ENCODE measurements around the gene TCEANC. TPM values are rescaled to one million over a fixed set of nuclear protein-coding genes. Genes with fewer than 3 reads are reported as not detected.
"Not testable (repeated sequence)": the region's sequence is repeated elsewhere in the genome, so short reads cannot be mapped to it uniquely, and the experiment has no call there.

The TCEANC gene
- total RNA-seq, 1 experiment from 2014 or later = 4.0 TPM

DNA sequence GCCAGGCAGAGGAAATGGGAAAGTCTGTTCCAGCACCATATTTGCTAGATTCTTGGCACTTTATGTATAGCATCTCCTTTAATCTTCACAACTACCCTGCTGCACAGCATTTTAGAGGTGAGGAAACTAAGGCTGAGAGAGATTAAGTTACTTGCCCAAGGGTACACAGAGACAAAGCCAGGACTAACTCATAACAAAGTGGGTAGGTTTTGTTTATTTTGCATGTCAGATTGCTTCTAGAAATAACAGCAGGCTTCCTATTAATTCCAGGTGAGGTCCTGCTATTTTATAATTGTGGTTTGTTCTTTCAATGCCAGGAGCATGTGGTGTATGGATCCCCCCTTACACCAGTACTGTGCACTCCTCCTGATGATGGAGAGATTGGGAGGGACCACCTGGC is 15.0 kb downstream of the TCEANC start:
- Mint-ChIP-seq H3K36me3 (ENCODE audit: insufficient read depth, unreplicated experiment) (peaks cover 3% of the 10 kb centered on the region), H3K4me3 (ENCODE audit: unreplicated experiment) (no peak overlapping the region), H3K27me3 (ENCODE audit: insufficient read depth, unreplicated experiment) (peaks cover 19% of the 10 kb centered on the region), H3K9me3 (ENCODE audit: unreplicated experiment) (no peaks in the 10 kb centered on the region), H3K4me1 (ENCODE audit: insufficient read depth, unreplicated experiment) (no peaks in the 10 kb centered on the region), H3K27ac (ENCODE audit: low read depth, unreplicated experiment) (no peak overlapping the region)
- BruUV-seq (replicated peaks) = no TSS peak
- peak; percentile 37 for DNase-seq (ENCODE audit: unreplicated experiment)
- TF ChIP-seq, protein P1, sequence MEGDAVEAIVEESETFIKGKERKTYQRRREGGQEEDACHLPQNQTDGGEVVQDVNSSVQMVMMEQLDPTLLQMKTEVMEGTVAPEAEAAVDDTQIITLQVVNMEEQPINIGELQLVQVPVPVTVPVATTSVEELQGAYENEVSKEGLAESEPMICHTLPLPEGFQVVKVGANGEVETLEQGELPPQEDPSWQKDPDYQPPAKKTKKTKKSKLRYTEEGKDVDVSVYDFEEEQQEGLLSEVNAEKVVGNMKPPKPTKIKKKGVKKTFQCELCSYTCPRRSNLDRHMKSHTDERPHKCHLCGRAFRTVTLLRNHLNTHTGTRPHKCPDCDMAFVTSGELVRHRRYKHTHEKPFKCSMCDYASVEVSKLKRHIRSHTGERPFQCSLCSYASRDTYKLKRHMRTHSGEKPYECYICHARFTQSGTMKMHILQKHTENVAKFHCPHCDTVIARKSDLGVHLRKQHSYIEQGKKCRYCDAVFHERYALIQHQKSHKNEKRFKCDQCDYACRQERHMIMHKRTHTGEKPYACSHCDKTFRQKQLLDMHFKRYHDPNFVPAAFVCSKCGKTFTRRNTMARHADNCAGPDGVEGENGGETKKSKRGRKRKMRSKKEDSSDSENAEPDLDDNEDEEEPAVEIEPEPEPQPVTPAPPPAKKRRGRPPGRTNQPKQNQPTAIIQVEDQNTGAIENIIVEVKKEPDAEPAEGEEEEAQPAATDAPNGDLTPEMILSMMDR (IDR thresholded peaks at IDR 0.05; ENCODE audit: unreplicated experiment) = no peak
- ChIA-PET POLR2A (interaction anchor here (0.7 to 1.8 kb wide), 3 partner anchors 9 to 23 kb away, joined by 4 read pairs; no protein-coding TSS in a partner anchor), CTCF (interaction anchor here (0.6 to 1.4 kb wide), 2 partner anchors 180 to 364 kb away, joined by 3 to 4 read pairs; no protein-coding TSS in a partner anchor)
- intact Hi-C loops (cut with micrococcal nuclease) = no loop called here

DNA sequence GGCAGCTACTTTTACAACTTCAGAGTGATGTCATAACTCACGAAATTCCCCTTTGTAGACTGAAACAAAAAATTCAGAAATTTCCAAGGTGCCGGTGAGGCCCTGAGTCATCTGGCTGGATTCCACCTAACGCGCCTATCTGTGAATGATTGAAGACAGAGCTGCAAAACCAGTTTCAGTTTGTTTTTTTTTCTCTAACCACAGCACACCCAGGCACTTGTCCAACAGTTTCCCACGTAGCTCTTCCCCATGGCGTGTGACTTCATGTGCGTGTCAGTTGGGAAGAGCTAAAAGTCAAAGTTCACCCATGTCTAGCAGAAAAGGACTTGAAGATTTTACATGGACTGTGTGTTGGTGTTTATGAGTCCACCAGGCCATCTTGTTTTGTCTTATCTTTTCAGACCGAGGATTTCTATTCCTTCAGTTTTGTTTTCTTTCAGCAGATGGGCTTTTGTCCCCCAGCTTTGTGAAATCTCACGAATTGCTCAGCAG is 16.4 kb downstream of the TCEANC start:
- BruUV-seq (replicated peaks) = no TSS peak
- intact Hi-C loops (cut with micrococcal nuclease) = no loop called here
- Mint-ChIP-seq H3K9me3 (ENCODE audit: unreplicated experiment) (no peaks in the 10 kb centered on the region), H3K27me3 (ENCODE audit: insufficient read depth, unreplicated experiment) (peaks cover 22% of the 10 kb centered on the region), H3K4me3 (ENCODE audit: unreplicated experiment) (peak overlapping the region; percentile 41), H3K4me1 (ENCODE audit: insufficient read depth, unreplicated experiment) (no peaks in the 10 kb centered on the region), H3K36me3 (ENCODE audit: insufficient read depth, unreplicated experiment) (no peaks in the 10 kb centered on the region), H3K27ac (ENCODE audit: low read depth, unreplicated experiment) (peak overlapping the region; percentile 90)
- ChIA-PET POLR2A (interaction anchor here (0.6 to 2.3 kb wide), 17 partner anchors 10 to 360 kb away, joined by 3 to 49 read pairs (median 4); partner anchors contain the start of genes OFD1, RAB9A and TRAPPC2), CTCF (interaction anchor here (0.6 to 1.5 kb wide), 8 partner anchors 10 to 362 kb away, joined by 3 to 7 read pairs (median 3); partner anchors contain the start of genes OFD1 and TRAPPC2)
- TF ChIP-seq, protein P1 (IDR thresholded peaks at IDR 0.05; ENCODE audit: unreplicated experiment) = no peak
- peak; percentile 99 for DNase-seq (ENCODE audit: unreplicated experiment)

DNA sequence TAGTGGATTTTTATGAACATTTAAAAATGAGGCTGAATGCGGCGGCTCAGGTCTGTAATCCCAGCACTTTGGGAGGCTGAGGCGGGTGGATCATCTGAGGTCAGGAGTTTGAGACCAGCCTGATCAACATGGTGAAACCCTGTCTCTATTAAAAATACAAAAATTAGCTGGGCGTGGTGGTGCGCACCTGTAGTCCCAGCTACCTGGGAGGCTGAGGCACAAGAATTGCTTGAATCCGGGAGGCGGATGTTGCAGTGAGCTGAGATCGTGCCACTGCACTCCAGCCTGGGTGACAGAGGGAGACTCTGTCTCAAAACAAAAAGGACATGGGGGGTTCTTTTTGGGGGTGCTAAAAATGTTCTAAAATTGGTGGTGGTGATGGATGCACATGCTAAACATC is 16.8 kb downstream of the TCEANC start:
- H3K9me3 Mint-ChIP-seq (ENCODE audit: unreplicated experiment); BruUV-seq (replicated peaks); H3K36me3 Mint-ChIP-seq (ENCODE audit: insufficient read depth, unreplicated experiment); DNase-seq (ENCODE audit: unreplicated experiment); H3K4me1 Mint-ChIP-seq (ENCODE audit: insufficient read depth, unreplicated experiment); intact Hi-C loops (cut with micrococcal nuclease): not testable (repeated sequence)
- POLR2A ChIA-PET = interaction anchor here (0.6 to 2.3 kb wide), 15 partner anchors 11 to 340 kb away, joined by 3 to 49 read pairs (median 8); partner anchors contain the start of genes OFD1, RAB9A and TRAPPC2
- H3K27me3 Mint-ChIP-seq (ENCODE audit: insufficient read depth, unreplicated experiment) = peaks cover 23% of the 10 kb centered on the region
- peak overlapping the region; percentile 90 for H3K27ac Mint-ChIP-seq (ENCODE audit: low read depth, unreplicated experiment)
- CTCF ChIA-PET = interaction anchor here (0.6 to 1.5 kb wide), 8 partner anchors 10 to 575 kb away, joined by 3 to 7 read pairs (median 4); partner anchors contain the start of genes OFD1 and TRAPPC2
- peak overlapping the region; percentile 41 for H3K4me3 Mint-ChIP-seq (ENCODE audit: unreplicated experiment)

DNA sequence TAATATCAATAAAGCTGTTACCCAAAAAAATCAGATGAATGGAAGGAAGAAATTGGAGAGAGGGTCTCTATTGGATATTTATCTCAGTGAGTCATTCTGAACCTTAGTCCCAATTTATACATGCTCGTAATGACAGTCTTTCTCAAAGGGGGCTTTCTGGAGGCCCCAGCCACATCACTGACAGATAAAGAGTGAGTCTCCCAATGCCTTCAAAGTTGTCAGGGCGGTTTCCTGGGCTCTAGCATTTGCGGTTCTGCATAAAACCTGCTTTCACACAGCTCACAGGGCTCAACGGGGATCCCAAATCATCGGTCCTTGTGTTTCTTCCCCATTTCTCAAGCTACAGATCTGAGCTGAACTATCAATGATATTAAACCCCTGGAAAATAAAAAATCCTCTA is 17.3 kb downstream of the TCEANC start:
- TF ChIP-seq, protein P1 (IDR thresholded peaks at IDR 0.05; ENCODE audit: unreplicated experiment) = no peak
- peaks cover 27% of the 10 kb centered on the region for H3K27me3 Mint-ChIP-seq (ENCODE audit: insufficient read depth, unreplicated experiment)
- ChIA-PET CTCF (interaction anchor here (0.9 to 1.5 kb wide), 4 partner anchors 14 to 575 kb away, joined by 3 to 7 read pairs (median 4); no protein-coding TSS in a partner anchor), POLR2A (interaction anchor here (0.6 to 2.3 kb wide), 8 partner anchors 11 to 116 kb away, joined by 3 to 49 read pairs (median 13); partner anchors contain the start of genes OFD1, RAB9A and TRAPPC2)
- no peak for DNase-seq (ENCODE audit: unreplicated experiment)
- H3K4me3 Mint-ChIP-seq (ENCODE audit: unreplicated experiment) = no peak overlapping the region
- H3K4me1 Mint-ChIP-seq (ENCODE audit: insufficient read depth, unreplicated experiment) = no peaks in the 10 kb centered on the region
- no peaks in the 10 kb centered on the region for H3K36me3 Mint-ChIP-seq (ENCODE audit: insufficient read depth, unreplicated experiment)
- intact Hi-C loops (cut with micrococcal nuclease) = no loop called here
- no peaks in the 10 kb centered on the region for H3K9me3 Mint-ChIP-seq (ENCODE audit: unreplicated experiment)
- no peak overlapping the region for H3K27ac Mint-ChIP-seq (ENCODE audit: low read depth, unreplicated experiment)
- no TSS peak for BruUV-seq (replicated peaks)

All from MCF 10A (cell line).